SK-N-MC (cell line): Measurements from ENCODE around the gene RBBP8NL.

ENCODE experiments used
- EZH2 ChIP-seq: fragments of 200-600 bp; sonication (generic); IDR thresholded peaks from one replicate; pipeline ENCODE4 v1.6.1; 2017; ENCODE audit warnings: antibody characterized with exemption
- FOXP2 ChIP-seq: optimal IDR thresholded peaks from 2 replicates; pipeline ENCODE3; 2011; ENCODE audit warnings: mild to moderate bottlenecking, moderate library complexity; ENCODE audit not compliant: insufficient read depth; ENCODE audit errors: extremely low read length, control extremely low read depth
- POLR2AphosphoS5 ChIP-seq: IDR thresholded peaks from 2 replicates; pipeline ENCODE4 v1.6.1; 2012; ENCODE audit warnings: mild to moderate bottlenecking, low read depth, low read length, borderline replicate concordance

GRCh38 chr20:62390317-62391164 is 36.8 kb downstream of the RBBP8NL start:
- TF ChIP-seq POLR2AphosphoS5, result 0 out of 2 replicates have a peak, but pooled peaks have one; percentile 33
- TF ChIP-seq EZH2, result no peak
- TF ChIP-seq FOXP2, result no peak
